ENCODE measurements around the gene SLC12A7. TPM values are rescaled to one million over a fixed set of nuclear protein-coding genes. Genes with fewer than 3 reads are reported as not detected.

SLC12A7 gene
- total and polyA plus RNA-seq, 9 of the 15 experiments (the other 6 are each of a cell fraction or from before 2014, with no cell fraction given), result 0.01 to 3.1 (median 0.56) TPM

DNA sequence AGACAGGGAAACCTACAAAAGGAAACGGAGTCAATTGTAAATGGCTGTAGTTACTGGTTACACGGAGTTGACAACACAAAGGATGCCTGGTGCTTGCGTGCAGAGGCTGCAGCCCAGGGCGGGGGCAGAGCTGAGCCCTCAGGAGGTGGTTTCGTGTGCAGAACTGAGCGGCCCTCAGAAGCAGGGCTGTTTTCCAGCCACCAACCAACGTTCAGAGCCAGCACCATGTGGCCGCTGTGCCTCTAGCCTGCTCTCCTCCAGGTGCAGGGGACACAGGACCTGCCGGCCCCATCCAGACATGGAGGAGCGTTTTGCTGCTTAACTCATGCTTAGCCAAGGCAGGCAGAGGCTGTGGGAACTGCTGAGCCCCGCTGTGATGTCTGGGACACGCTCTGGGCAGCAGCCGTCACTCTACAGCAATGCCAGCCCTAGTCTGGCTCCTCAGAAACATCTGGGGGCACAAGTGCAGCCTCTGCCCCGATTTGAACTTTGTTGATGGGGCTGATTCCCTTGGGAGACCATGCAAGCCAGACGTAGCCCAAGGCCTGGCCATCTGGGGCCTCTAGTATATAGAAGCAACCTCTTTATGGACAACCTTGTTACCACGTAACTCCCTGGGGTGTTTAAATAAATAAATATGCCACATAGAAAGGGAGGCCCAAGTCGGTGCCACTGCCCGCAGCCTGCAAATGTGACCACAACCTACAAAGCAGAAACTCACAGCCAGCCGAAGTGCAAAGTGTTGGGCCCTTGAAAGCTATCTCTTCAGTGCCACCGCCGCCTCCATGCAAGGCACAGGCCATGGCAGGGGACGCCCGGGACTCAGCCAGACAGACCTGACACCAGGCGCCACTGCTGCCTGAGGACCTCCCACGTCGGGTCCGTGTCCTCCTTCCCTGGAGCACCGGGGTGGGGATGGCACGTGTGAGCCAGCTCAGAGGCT lies 61.2 kb downstream of the SLC12A7 start (continued):
- TF ChIP-seq ARID2 (IDR thresholded peaks at IDR 0.05) (no peak), ZNF324 (CRISPR knock-in tag; IDR thresholded peaks at IDR 0.05) (no peak), ATF7 (IDR thresholded peaks at IDR 0.05) (no peak), SMAD3 (CRISPR knock-in tag; conservative IDR thresholded peaks at IDR 0.05) (no peak), ZC3H8 (IDR thresholded peaks at IDR 0.05) (no peak), ZNF584 (CRISPR knock-in tag; IDR thresholded peaks at IDR 0.05; ENCODE audit: low read depth) (no peak), YBX1 (IDR thresholded peaks at IDR 0.05) (no peak), DPF2 (IDR thresholded peaks at IDR 0.05) (no peak), EP400 (IDR thresholded peaks at IDR 0.05) (no peak), RFX7 (CRISPR knock-in tag; IDR thresholded peaks at IDR 0.05) (no peak), DIDO1 (tag; IDR thresholded peaks at IDR 0.05; ENCODE audit: low read depth) (no peak)
- TF ChIP-seq, protein P1, sequence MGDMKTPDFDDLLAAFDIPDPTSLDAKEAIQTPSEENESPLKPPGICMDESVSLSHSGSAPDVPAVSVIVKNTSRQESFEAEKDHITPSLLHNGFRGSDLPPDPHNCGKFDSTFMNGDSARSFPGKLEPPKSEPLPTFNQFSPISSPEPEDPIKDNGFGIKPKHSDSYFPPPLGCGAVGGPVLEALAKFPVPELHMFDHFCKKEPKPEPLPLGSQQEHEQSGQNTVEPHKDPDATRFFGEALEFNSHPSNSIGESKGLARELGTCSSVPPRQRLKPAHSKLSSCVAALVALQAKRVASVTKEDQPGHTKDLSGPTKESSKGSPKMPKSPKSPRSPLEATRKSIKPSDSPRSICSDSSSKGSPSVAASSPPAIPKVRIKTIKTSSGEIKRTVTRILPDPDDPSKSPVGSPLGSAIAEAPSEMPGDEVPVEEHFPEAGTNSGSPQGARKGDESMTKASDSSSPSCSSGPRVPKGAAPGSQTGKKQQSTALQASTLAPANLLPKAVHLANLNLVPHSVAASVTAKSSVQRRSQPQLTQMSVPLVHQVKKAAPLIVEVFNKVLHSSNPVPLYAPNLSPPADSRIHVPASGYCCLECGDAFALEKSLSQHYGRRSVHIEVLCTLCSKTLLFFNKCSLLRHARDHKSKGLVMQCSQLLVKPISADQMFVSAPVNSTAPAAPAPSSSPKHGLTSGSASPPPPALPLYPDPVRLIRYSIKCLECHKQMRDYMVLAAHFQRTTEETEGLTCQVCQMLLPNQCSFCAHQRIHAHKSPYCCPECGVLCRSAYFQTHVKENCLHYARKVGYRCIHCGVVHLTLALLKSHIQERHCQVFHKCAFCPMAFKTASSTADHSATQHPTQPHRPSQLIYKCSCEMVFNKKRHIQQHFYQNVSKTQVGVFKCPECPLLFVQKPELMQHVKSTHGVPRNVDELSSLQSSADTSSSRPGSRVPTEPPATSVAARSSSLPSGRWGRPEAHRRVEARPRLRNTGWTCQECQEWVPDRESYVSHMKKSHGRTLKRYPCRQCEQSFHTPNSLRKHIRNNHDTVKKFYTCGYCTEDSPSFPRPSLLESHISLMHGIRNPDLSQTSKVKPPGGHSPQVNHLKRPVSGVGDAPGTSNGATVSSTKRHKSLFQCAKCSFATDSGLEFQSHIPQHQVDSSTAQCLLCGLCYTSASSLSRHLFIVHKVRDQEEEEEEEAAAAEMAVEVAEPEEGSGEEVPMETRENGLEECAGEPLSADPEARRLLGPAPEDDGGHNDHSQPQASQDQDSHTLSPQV (IDR thresholded peaks at IDR 0.05), result no peak

Measured in K562 (cell line).